K562 (cell line): ENCODE measurements around the gene TRPM6. TPM values are rescaled to one million over a fixed set of nuclear protein-coding genes. Genes with fewer than 3 reads are reported as not detected.

ENCODE experiments used
- ATAC-seq: fragments of 200-7000 bp; cut with Tn5 transposase; 3 replicates; pipeline ENCODE4 v1.9.1; 2020; ENCODE audit warnings: moderate library complexity
- BruUV-seq: library from RNA; stranded (reverse); fragments of 400-500 nt; replicated peaks from 2 replicates; lab custom pipeline; 2021; lab: Mats Ljungman, UMichigan
- CTCF ChIA-PET: fragments of 300-600 bp; formaldehyde crosslinking; extraction: SDS; loops from one replicate; lab custom pipeline; 2021; ENCODE audit warnings: low intra/inter-chr PET ratio; lab: Yijun Ruan, JAX
- POLR2A ChIA-PET: fragments of 300-600, 350-650 bp; sonication (Branson Sonifier 250); formaldehyde crosslinking; extraction: SDS; loops from one replicate; lab custom pipeline; 2021; ENCODE audit warnings: antibody characterized with exemption, inconsistent platforms; lab: Yijun Ruan, JAX
- DNase-seq, 4 experiments: peaks; one replicate each; pipeline versions ENCODE4 v3.0.0 to v3.0.0-alpha.2; 2011 to 2018; ENCODE audit warnings: low spot score in 3 of 4, mixed read lengths in 3 of 4; ENCODE audit errors: extremely low read depth in 1 of 4
- FAIRE-seq: peaks from 2 replicates; lab custom pipeline; 2011; peaks lifted over from hg19 to GRCh38; lab: Jason Lieb, UNC
- H2AFZ ChIP-seq: 2 replicates; pipeline ENCODE4 v1.6.0; 2011; ENCODE audit warnings: low read depth, low read length, control low read depth, inconsistent platforms
- H3K27ac ChIP-seq: fragments of 200-600 bp; 3 replicates; pipeline ENCODE4 v1.8.0; 2011; ENCODE audit warnings: low read depth, mild to moderate bottlenecking, control low read depth, inconsistent platforms, low read length, moderate library complexity, mixed read lengths; ENCODE audit errors: extremely low read depth
- H3K27me3 ChIP-seq, 2 experiments: fragments of 300-600 bp in 1 of 2; 2 replicates in 1 of 2; 3 replicates in 1 of 2; pipeline versions ENCODE4 v1.6.0 to v1.8.0; 2011; ENCODE audit warnings: inconsistent platforms in 2 of 2, low read length in 2 of 2, mild to moderate bottlenecking in 1 of 2, mixed read lengths in 1 of 2, moderate library complexity in 1 of 2; ENCODE audit not compliant: control insufficient read depth in 2 of 2, insufficient read depth in 2 of 2
- H3K36me3 ChIP-seq: fragments of 300-600 bp; 3 replicates; pipeline ENCODE4 v1.8.0; 2011; ENCODE audit warnings: mild to moderate bottlenecking, low read length, inconsistent platforms; ENCODE audit not compliant: control insufficient read depth, insufficient read depth
- H3K4me1 ChIP-seq, 2 experiments: fragments of 200-600 bp in 1 of 2; replicated peaks in 1 of 2; 2 replicates in 1 of 2; 3 replicates in 1 of 2; pipeline versions ENCODE4 v1.5.1 to v1.8.0; 2011; ENCODE audit warnings: inconsistent platforms in 2 of 2, low read length in 2 of 2, mild to moderate bottlenecking in 1 of 2, mixed read lengths in 1 of 2, moderate library complexity in 1 of 2; ENCODE audit not compliant: control insufficient read depth in 2 of 2, insufficient read depth in 2 of 2
- H3K4me2 ChIP-seq: 2 replicates; pipeline ENCODE4 v1.6.1; 2011; ENCODE audit warnings: low read length, control low read depth, inconsistent platforms, mixed read lengths; ENCODE audit not compliant: insufficient read depth
- H3K4me3 ChIP-seq: fragments of 200-600 bp; sonication (generic), shearing (Covaris generic); 2 replicates; pipeline ENCODE4 v1.5.1; 2016; ENCODE audit warnings: control low read depth, inconsistent platforms
- H3K79me2 ChIP-seq: fragments of 200-600 bp; 3 replicates; pipeline ENCODE4 v1.8.0; 2011; ENCODE audit warnings: low read length, inconsistent platforms; ENCODE audit not compliant: control insufficient read depth, insufficient read depth
- H3K9ac ChIP-seq, 2 experiments: 2 replicates each; pipeline versions ENCODE4 v1.6.0 to v1.6.1; 2011; ENCODE audit warnings: low read depth in 2 of 2, low read length in 2 of 2, control low read depth in 1 of 2, inconsistent platforms in 1 of 2, mild to moderate bottlenecking in 1 of 2, mixed read lengths in 1 of 2; ENCODE audit not compliant: insufficient read depth in 1 of 2
- H3K9me1 ChIP-seq: one replicate; pipeline ENCODE4 v1.6.0; 2011; ENCODE audit warnings: inconsistent platforms, mild to moderate bottlenecking, low read length, moderate library complexity; ENCODE audit not compliant: control insufficient read depth, insufficient read depth
- H3K9me3 ChIP-seq: replicated peaks from 2 replicates; pipeline ENCODE4 v1.5.1; 2011; ENCODE audit warnings: low read depth, low read length, inconsistent platforms; ENCODE audit not compliant: control insufficient read depth, insufficient read depth
- H4K20me1 ChIP-seq: replicated peaks from 2 replicates; pipeline ENCODE4 v1.6.1; 2011; ENCODE audit warnings: low read length, inconsistent platforms, mixed read lengths; ENCODE audit not compliant: control insufficient read depth, insufficient read depth
- CBX5 ChIP-seq: IDR thresholded peaks from 2 replicates; pipeline ENCODE4 v1.6.1; 2014; ENCODE audit warnings: low read depth, borderline replicate concordance
- CHCHD3 ChIP-seq: fragments of 250-450 bp; sonication (Bioruptor Pico); IDR thresholded peaks from 2 replicates; pipeline ENCODE4 v2.1.2; 2022; ENCODE audit warnings: mild to moderate bottlenecking
- FOXP1 ChIP-seq: sonication (generic); formaldehyde crosslinking; IDR thresholded peaks from 2 replicates; pipeline ENCODE4 v1.8.0; 2022; ENCODE audit warnings: mild to moderate bottlenecking, missing genetic modification reagents
- JUNB ChIP-seq: fragments of 450-650 bp; formaldehyde crosslinking; conservative IDR thresholded peaks from 2 replicates; pipeline ENCODE4 v1.4.0; 2020; ENCODE audit warnings: mild to moderate bottlenecking
- PKNOX1 ChIP-seq: fragments of 450-650 bp; IDR thresholded peaks from 2 replicates; pipeline ENCODE4 v1.6.1; 2016
- POU5F1 ChIP-seq: fragments of 150-350 bp; IDR thresholded peaks from 2 replicates; pipeline ENCODE4 v1.6.1; 2014; ENCODE audit warnings: borderline replicate concordance, low read length, low read depth, mild to moderate bottlenecking; ENCODE audit not compliant: partially characterized antibody
- SRSF1 ChIP-seq: fragments of 200-400 bp; formaldehyde crosslinking; IDR thresholded peaks from 2 replicates; pipeline ENCODE4 v1.6.1; 2017; ENCODE audit warnings: mild to moderate bottlenecking, low read depth, low read length, moderate library complexity
- TARDBP ChIP-seq: fragments of 450-650 bp; IDR thresholded peaks from 2 replicates; pipeline ENCODE4 v1.6.1; 2016
- ZBTB7A ChIP-seq: IDR thresholded peaks from 2 replicates; pipeline ENCODE4 v1.6.1; 2011; ENCODE audit warnings: low read depth, mild to moderate bottlenecking, low read length, moderate library complexity, borderline replicate concordance; ENCODE audit not compliant: control insufficient read depth
- ZNF263 ChIP-seq: sonication (generic); formaldehyde crosslinking; IDR thresholded peaks from 2 replicates; pipeline ENCODE4 v1.8.0; 2022; ENCODE audit warnings: mild to moderate bottlenecking, missing genetic modification reagents, borderline replicate concordance
- ZNF282 ChIP-seq: sonication (generic); formaldehyde crosslinking; IDR thresholded peaks from 2 replicates; pipeline ENCODE4 v1.8.1; 2023; ENCODE audit warnings: missing genetic modification reagents
- ZNF644 ChIP-seq: fragments of 200-800 bp; sonication (Bioruptor generic); IDR thresholded peaks from 2 replicates; pipeline ENCODE4 v1.6.1; 2016; ENCODE audit warnings: low read depth, missing genetic modification characterization, missing compliant biosample characterization
- WGBS: fragments of 100-300 bp; shearing (Covaris generic); methylation state at CpG from one replicate; pipeline ENCODE4 v1.1.6; 2016; ENCODE audit warnings: low coverage, mixed read lengths; ENCODE audit not compliant: insufficient coverage; ENCODE audit errors: missing lambda C conversion rate; 5-methylcytosine and 5-hydroxymethylcytosine counted together
- in situ Hi-C: fragments of 300-500 bp; cut with MboI; formaldehyde crosslinking; loops from 4 replicates; pipeline ENCODE4 v1.15.0; 2018; ENCODE audit warnings: inconsistent platforms, mixed read lengths
- intact Hi-C: fragments of 100-400 bp; cut with micrococcal nuclease; formaldehyde crosslinking; loops from 2 replicates; pipeline ENCODE4 v1.14.2; 2022
- polyA plus RNA-seq, 8 experiments: library from polyadenylated mRNA; depleted of rRNA in 4 of 8; stranded (reverse) in 5 of 8; unstranded in 3 of 8; fragments of >200 nt; fragmentation: Nextera tagmentation in 2 of 8; fragmentation: Illumina TruSeq in 1 of 8; extraction: Ambion mirVana in 2 of 8; extraction: Trizol in 1 of 8; gene quantifications; 2 replicates each; pipeline versions ENCODE4 v1.2.1 to v1.2.3, GENCODE V29; 2011 to 2014; ENCODE audit warnings: inconsistent platforms in 1 of 8, missing spikeins in 1 of 8
- total RNA-seq, 7 experiments: library from RNA; depleted of rRNA in 6 of 7; stranded (reverse); fragments of >200 nt in 6 of 7; fragmentation: Illumina TruSeq in 2 of 7; extraction: Trizol in 2 of 7; gene quantifications; 2 replicates each; pipeline versions ENCODE4 v1.2.1 to v1.2.3, GENCODE V29; 2011 to 2021; ENCODE audit warnings: low replicate concordance in 1 of 7
- TF ChIP-seq, protein P1 (sequence below): fragments of 200-800 bp; sonication (Bioruptor generic); IDR thresholded peaks from 2 replicates; pipeline ENCODE4 v1.6.1; 2016; ENCODE audit warnings: missing genetic modification characterization, missing compliant biosample characterization
- TF ChIP-seq, protein P2 (sequence below): fragments of 250-450 bp; sonication (Bioruptor Pico); IDR thresholded peaks from 2 replicates; pipeline ENCODE4 v1.9.0; 2021; ENCODE audit warnings: mild to moderate bottlenecking, inconsistent platforms

Gene TRPM6
- total and polyA plus RNA-seq, 9 of the 15 experiments (the other 6 are each of a cell fraction or from before 2014, with no cell fraction given): 0.03 to 0.16 (median 0.09) TPM

GRCh38 chr9:74784506-74784905, 103.2 kb downstream of the TRPM6 start (continued):
- TF ChIP-seq, protein P1, sequence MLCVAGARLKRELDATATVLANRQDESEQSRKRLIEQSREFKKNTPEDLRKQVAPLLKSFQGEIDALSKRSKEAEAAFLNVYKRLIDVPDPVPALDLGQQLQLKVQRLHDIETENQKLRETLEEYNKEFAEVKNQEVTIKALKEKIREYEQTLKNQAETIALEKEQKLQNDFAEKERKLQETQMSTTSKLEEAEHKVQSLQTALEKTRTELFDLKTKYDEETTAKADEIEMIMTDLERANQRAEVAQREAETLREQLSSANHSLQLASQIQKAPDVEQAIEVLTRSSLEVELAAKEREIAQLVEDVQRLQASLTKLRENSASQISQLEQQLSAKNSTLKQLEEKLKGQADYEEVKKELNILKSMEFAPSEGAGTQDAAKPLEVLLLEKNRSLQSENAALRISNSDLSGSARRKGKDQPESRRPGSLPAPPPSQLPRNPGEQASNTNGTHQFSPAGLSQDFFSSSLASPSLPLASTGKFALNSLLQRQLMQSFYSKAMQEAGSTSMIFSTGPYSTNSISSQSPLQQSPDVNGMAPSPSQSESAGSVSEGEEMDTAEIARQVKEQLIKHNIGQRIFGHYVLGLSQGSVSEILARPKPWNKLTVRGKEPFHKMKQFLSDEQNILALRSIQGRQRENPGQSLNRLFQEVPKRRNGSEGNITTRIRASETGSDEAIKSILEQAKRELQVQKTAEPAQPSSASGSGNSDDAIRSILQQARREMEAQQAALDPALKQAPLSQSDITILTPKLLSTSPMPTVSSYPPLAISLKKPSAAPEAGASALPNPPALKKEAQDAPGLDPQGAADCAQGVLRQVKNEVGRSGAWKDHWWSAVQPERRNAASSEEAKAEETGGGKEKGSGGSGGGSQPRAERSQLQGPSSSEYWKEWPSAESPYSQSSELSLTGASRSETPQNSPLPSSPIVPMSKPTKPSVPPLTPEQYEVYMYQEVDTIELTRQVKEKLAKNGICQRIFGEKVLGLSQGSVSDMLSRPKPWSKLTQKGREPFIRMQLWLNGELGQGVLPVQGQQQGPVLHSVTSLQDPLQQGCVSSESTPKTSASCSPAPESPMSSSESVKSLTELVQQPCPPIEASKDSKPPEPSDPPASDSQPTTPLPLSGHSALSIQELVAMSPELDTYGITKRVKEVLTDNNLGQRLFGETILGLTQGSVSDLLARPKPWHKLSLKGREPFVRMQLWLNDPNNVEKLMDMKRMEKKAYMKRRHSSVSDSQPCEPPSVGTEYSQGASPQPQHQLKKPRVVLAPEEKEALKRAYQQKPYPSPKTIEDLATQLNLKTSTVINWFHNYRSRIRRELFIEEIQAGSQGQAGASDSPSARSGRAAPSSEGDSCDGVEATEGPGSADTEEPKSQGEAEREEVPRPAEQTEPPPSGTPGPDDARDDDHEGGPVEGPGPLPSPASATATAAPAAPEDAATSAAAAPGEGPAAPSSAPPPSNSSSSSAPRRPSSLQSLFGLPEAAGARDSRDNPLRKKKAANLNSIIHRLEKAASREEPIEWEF (CRISPR knock-in tag): no peak
- TF ChIP-seq CHCHD3 (CRISPR knock-in tag): no peak
- TF ChIP-seq PKNOX1: no peak
- TF ChIP-seq FOXP1: no peak

DNA sequence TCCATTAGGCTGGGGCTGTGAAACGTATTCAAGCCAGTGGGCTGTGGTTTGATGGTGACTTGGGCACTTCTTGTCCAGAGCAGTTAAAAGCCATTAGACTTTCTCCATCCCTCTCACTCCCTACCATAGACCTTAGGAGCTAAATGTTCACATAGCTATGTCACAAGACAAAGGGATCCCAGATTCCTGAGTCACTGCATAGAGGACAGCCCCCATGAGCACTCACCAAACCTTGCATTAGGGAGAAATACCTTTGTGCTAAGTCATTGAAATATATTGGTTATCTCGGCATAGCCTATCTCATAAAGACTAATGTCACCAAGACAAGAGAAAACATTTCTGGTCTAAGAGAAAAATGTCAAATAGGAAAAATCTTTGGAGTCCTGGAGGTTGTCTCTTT, 104.3 kb downstream of the TRPM6 start:
- ChIA-PET CTCF (no interaction called here), POLR2A (no interaction called here)
- Histone ChIP-seq H3K4me3 (no peak overlapping the region), H3K27ac (no peak overlapping the region), H3K9ac (no peak overlapping the region), H2AFZ (no peak overlapping the region), H4K20me1 (no peaks in the 10 kb centered on the region), H3K9me1 (no peaks in the 10 kb centered on the region), H3K9me3 (no peaks in the 10 kb centered on the region), H3K27me3 (peaks cover 2 to 6% of the 10 kb centered on the region in 2 experiments; a peak in 4 of 5 replicates), H3K79me2 (no peaks in the 10 kb centered on the region), H3K4me1 (no peaks in the 10 kb centered on the region), H3K4me2 (no peak overlapping the region), H3K36me3 (no peaks in the 10 kb centered on the region)
- 5% methylated on average over 2 of the region's 2 CpGs for WGBS
- BruUV-seq: no TSS peak
- FAIRE-seq: no peak
- intact Hi-C loops (no loop called here), in situ Hi-C loops (loop anchor here (25.0 kb wide), 2 partner anchors 404 to 1529 kb away; no protein-coding TSS in a partner anchor)
- DNase-seq: no peak
- no peak for ATAC-seq
- no peak for TF ChIP-seq POU5F1
- no peak for TF ChIP-seq ZNF263 (CRISPR knock-in tag)
- TF ChIP-seq TARDBP: no peak
- no peak for TF ChIP-seq ZNF644 (tag)
- no peak for TF ChIP-seq ZBTB7A
- TF ChIP-seq JUNB (CRISPR knock-in tag): no peak
- no peak for TF ChIP-seq SRSF1
- no peak for TF ChIP-seq CBX5
- TF ChIP-seq, protein P2, sequence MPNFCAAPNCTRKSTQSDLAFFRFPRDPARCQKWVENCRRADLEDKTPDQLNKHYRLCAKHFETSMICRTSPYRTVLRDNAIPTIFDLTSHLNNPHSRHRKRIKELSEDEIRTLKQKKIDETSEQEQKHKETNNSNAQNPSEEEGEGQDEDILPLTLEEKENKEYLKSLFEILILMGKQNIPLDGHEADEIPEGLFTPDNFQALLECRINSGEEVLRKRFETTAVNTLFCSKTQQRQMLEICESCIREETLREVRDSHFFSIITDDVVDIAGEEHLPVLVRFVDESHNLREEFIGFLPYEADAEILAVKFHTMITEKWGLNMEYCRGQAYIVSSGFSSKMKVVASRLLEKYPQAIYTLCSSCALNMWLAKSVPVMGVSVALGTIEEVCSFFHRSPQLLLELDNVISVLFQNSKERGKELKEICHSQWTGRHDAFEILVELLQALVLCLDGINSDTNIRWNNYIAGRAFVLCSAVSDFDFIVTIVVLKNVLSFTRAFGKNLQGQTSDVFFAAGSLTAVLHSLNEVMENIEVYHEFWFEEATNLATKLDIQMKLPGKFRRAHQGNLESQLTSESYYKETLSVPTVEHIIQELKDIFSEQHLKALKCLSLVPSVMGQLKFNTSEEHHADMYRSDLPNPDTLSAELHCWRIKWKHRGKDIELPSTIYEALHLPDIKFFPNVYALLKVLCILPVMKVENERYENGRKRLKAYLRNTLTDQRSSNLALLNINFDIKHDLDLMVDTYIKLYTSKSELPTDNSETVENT (CRISPR knock-in tag): no peak
- no peak for TF ChIP-seq ZNF282 (CRISPR knock-in tag)
